HG02870 (cell line): ENCODE measurements around the gene FAM8A1.

Source experiments
- ATAC-seq: cut with Tn5 transposase; IDR thresholded peaks from one replicate; pipeline ENCODE4 v1.9.1; 2021; ENCODE audit warnings: mild to moderate bottlenecking, moderate library complexity; ENCODE audit not compliant: unreplicated experiment

Gene FAM8A1

DNA sequence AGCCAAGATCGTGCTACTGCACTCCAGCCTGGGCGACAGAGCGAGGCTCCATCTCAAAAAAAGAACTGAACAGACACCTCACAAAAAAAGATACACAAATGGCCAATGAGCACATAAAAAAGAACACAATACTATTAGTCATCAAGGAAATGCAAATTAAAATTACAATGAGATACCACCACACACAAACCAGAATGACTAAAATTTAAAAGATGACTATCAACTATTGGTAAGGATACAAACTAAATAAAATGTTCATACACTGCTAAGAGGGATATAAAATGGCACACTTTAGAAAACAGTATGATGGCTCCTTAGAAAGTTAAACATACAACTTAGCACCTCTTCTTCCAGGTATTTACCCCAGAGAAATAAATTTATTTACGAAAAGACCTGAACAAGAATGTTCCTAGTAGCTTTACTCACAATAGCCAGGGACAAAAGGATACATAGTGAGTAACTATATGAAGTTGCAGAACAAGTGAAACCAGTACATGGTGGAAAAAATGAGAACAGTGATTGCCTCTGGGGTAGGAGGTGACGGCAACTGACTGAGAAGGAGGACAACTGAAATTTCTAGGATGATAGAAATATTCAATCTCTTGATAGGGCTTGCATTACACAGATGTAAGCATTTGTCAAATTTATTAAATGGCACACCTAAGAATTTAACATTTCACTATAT lies 53.2 kb downstream of the FAM8A1 start:
- no peak for ATAC-seq

DNA sequence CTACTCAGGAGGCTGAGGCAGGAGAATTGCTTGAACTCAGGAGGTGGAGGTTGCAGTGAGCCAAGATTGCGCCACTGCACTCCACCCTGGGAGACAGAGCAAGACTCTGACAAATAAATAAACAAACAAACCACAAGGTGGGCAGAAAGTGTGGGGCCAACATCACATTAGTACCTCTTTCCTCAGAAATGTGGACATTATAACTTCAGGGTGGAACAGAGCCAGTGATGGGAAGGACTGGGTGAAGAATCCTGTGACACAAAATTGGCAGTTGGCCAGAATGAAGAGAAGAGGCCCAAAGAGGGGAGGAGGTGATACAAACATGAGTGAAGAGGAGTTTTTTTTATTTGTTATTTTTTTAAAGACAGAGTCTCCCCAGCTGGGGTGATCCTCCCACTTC lies 56.0 kb downstream of the FAM8A1 start:
- ATAC-seq, result no peak

- ATAC-seq, result no peak
These were observed 56.5 kb downstream of the FAM8A1 start for GRCh38 chr6:17656644-17657043.
